HCT116 (cell line): ENCODE measurements around the gene CETN2. TPM values are rescaled to one million over a fixed set of nuclear protein-coding genes. Genes with fewer than 3 reads are reported as not detected.

Experiments
- ATAC-seq: fragments of 200-7000 bp; cut with Tn5 transposase; 2 replicates; pipeline ENCODE4 v1.9.1; 2020; ENCODE audit warnings: mild to moderate bottlenecking, moderate library complexity
- BruUV-seq: library from RNA; stranded (reverse); fragments of 400-500 nt; replicated peaks from 2 replicates; lab custom pipeline; 2021; lab: Mats Ljungman, UMichigan
- CTCF ChIA-PET: fragments of 300-600 bp; sonication (Branson Sonifier 250); formaldehyde crosslinking; loops from one replicate; lab custom pipeline; 2021; ENCODE audit warnings: antibody characterized with exemption; lab: Charles Lee
- POLR2A ChIA-PET: fragments of 300-600, 350-600 bp; sonication (Branson Sonifier 250); formaldehyde crosslinking; loops from one replicate; lab custom pipeline; 2021; ENCODE audit warnings: antibody characterized with exemption; lab: Charles Lee
- RAD21 ChIA-PET, 2 experiments: fragments of 300-600 bp; sonication (Branson Sonifier 250); formaldehyde crosslinking; loops; one replicate each; lab custom pipeline; 2023; ENCODE audit warnings: low total read pairs in 2 of 2; ENCODE audit not compliant: uncharacterized antibody in 2 of 2, unreplicated experiment in 2 of 2, low non-redundant PET in 1 of 2; lab: Charles Lee
- DNase-seq: peaks from one replicate; pipeline ENCODE4 v3.0.0-alpha.2; 2010; ENCODE audit warnings: low read depth, low spot score
- H2AFZ ChIP-seq: fragments of 200-600 bp; shearing (Covaris generic), sonication (generic); 2 replicates; pipeline ENCODE4 v1.6.1; 2017; ENCODE audit warnings: low read depth, mixed run types, mixed read lengths, antibody characterized with exemption, low read length; ENCODE audit not compliant: poor library complexity, severe bottlenecking
- H3K27ac ChIP-seq: 2 replicates; pipeline ENCODE4 v1.5.1; 2012; ENCODE audit warnings: low read depth, low read length
- H3K27me3 ChIP-seq: fragments of 200-600 bp; sonication (generic); 2 replicates; pipeline ENCODE4 v1.6.1; 2016; ENCODE audit warnings: mixed run types, low read length, mixed read lengths; ENCODE audit not compliant: insufficient read depth
- H3K36me3 ChIP-seq, 2 experiments: fragments of 200-500 bp in 1 of 2; fragments of 200-600 bp in 1 of 2; sonication (Bioruptor generic) in 1 of 2; sonication (generic) in 1 of 2; 2 replicates each; pipeline versions ENCODE4 v1.5.1 to v1.6.1; 2014 to 2016; ENCODE audit warnings: low read length in 2 of 2, inconsistent platforms in 1 of 2, mixed read lengths in 1 of 2, mixed run types in 1 of 2; ENCODE audit not compliant: insufficient read depth in 2 of 2, control insufficient read depth in 1 of 2
- H3K4me1 ChIP-seq, 2 experiments: fragments of 200-600 bp in 1 of 2; sonication (generic) in 1 of 2; 2 replicates each; pipeline versions ENCODE4 v1.5.1 to v1.6.1; 2012 to 2017; ENCODE audit warnings: low read length in 2 of 2, inconsistent platforms in 1 of 2, mild to moderate bottlenecking in 1 of 2, mixed read lengths in 1 of 2, mixed run types in 1 of 2, moderate library complexity in 1 of 2; ENCODE audit not compliant: insufficient read depth in 2 of 2, control insufficient read depth in 1 of 2
- H3K4me2 ChIP-seq: fragments of 200-600 bp; sonication (generic); 2 replicates; pipeline ENCODE4 v1.6.1; 2017; ENCODE audit warnings: mixed run types, low read length, mixed read lengths
- H3K4me3 ChIP-seq, 2 experiments: fragments of 200-600 bp in 1 of 2; sonication (generic) in 1 of 2; replicated peaks in 1 of 2; 2 replicates each; pipeline ENCODE4 v1.5.1; 2011 to 2016; ENCODE audit warnings: low read length in 2 of 2, control low read depth in 1 of 2, low read depth in 1 of 2, mild to moderate bottlenecking in 1 of 2, mixed read lengths in 1 of 2, mixed run types in 1 of 2
- H3K79me2 ChIP-seq: fragments of 200-600 bp; sonication (generic); 2 replicates; pipeline ENCODE4 v1.6.1; 2017; ENCODE audit warnings: mild to moderate bottlenecking, mixed run types, low read length, moderate library complexity, mixed read lengths; ENCODE audit not compliant: insufficient read depth
- H3K9ac ChIP-seq: fragments of 200-600 bp; sonication (generic); 2 replicates; pipeline ENCODE4 v1.6.1; 2016; ENCODE audit warnings: low read length, mixed read lengths
- H3K9me2 ChIP-seq: fragments of 200-600 bp; sonication (generic), shearing (Covaris generic); 2 replicates; pipeline ENCODE4 v1.6.1; 2017; ENCODE audit warnings: mixed run types, mild to moderate bottlenecking, moderate library complexity; ENCODE audit not compliant: insufficient read depth
- H3K9me3 ChIP-seq, 2 experiments: fragments of 200-500 bp in 1 of 2; fragments of 200-600 bp in 1 of 2; sonication (Bioruptor generic) in 1 of 2; sonication (generic) in 1 of 2; 2 replicates each; pipeline ENCODE4 v1.6.1; 2014 to 2017; ENCODE audit warnings: low read length in 2 of 2, mixed read lengths in 2 of 2, inconsistent platforms in 1 of 2, low read depth in 1 of 2, mild to moderate bottlenecking in 1 of 2, mixed run types in 1 of 2, moderate library complexity in 1 of 2; ENCODE audit not compliant: control insufficient read depth in 1 of 2, insufficient read depth in 1 of 2
- H4K20me1 ChIP-seq: fragments of 200-600 bp; sonication (generic), shearing (Covaris generic); 2 replicates; pipeline ENCODE4 v1.6.1; 2017; ENCODE audit warnings: mixed run types, mild to moderate bottlenecking, moderate library complexity; ENCODE audit not compliant: insufficient read depth
- ATF3 ChIP-seq: IDR thresholded peaks from 2 replicates; pipeline ENCODE4 v1.6.1; 2012
- CEBPB ChIP-seq: IDR thresholded peaks from 2 replicates; pipeline ENCODE4 v1.6.1; 2012; ENCODE audit warnings: low read depth
- CTCF ChIP-seq, 3 experiments: fragments of 200-600 bp in 1 of 3; sonication (generic) in 1 of 3; IDR thresholded peaks in 2 of 3; conservative IDR thresholded peaks in 1 of 3; 2 replicates each; pipeline ENCODE4 v1.5.1; 2012 to 2017; ENCODE audit warnings: low read depth in 2 of 3, low read length in 2 of 3, antibody characterized with exemption in 1 of 3, borderline replicate concordance in 1 of 3, control low read depth in 1 of 3, mild to moderate bottlenecking in 1 of 3, mixed read lengths in 1 of 3, mixed run types in 1 of 3, moderate library complexity in 1 of 3; ENCODE audit not compliant: insufficient read depth in 1 of 3
- EGR1 ChIP-seq: IDR thresholded peaks from 2 replicates; pipeline ENCODE4 v1.6.1; 2012; ENCODE audit warnings: low read depth
- JUND ChIP-seq: IDR thresholded peaks from 2 replicates; pipeline ENCODE4 v1.6.1; 2012
- POLR2AphosphoS5 ChIP-seq: IDR thresholded peaks from 2 replicates; pipeline ENCODE4 v1.6.1; 2011; ENCODE audit warnings: mild to moderate bottlenecking, low read depth, low read length, moderate library complexity
- SP1 ChIP-seq: IDR thresholded peaks from 2 replicates; pipeline ENCODE4 v1.6.1; 2012; ENCODE audit warnings: low read depth
- ZBTB33 ChIP-seq: IDR thresholded peaks from 2 replicates; pipeline ENCODE4 v1.6.1; 2011; ENCODE audit warnings: mild to moderate bottlenecking, low read length, moderate library complexity; ENCODE audit not compliant: insufficient replicate concordance; ENCODE audit errors: extremely low read depth
- intact Hi-C: fragments of 100-400 bp; cut with micrococcal nuclease; formaldehyde crosslinking; loops from 2 replicates; pipeline ENCODE4 v1.10.0; 2022
- total RNA-seq: library from RNA; stranded (reverse); gene quantifications from one replicate; pipeline ENCODE4 v1.2.1, GENCODE V29; 2021; ENCODE audit not compliant: unreplicated experiment

CETN2 gene
- total RNA-seq, 1 experiment from 2014 or later = 20.9 TPM

GRCh38 chrX:152873361-152873760 lies 42.8 kb upstream of the CETN2 start:
- H3K79me2 ChIP-seq = no peaks in the 10 kb centered on the region
- BruUV-seq = no TSS peak
- no peak overlapping the region for H3K27ac ChIP-seq
- H2AFZ ChIP-seq = no peak overlapping the region
- intact Hi-C loops = no loop called here
- DNase-seq = no peak
- TF ChIP-seq JUND (no peak), ATF3 (no peak), POLR2AphosphoS5 (no peak), EGR1 (no peak)
- no peak overlapping the region for H3K4me3 ChIP-seq
- H3K9me3 ChIP-seq = no peaks in the 10 kb centered on the region
- H3K9me2 ChIP-seq = no peaks in the 10 kb centered on the region
- no peak overlapping the region for H3K9ac ChIP-seq
- ChIA-PET CTCF (no interaction called here), POLR2A (no interaction called here), RAD21 (no interaction called here)
- no peak for ATAC-seq
- no peak overlapping the region for H3K4me2 ChIP-seq
- H3K27me3 ChIP-seq = no peaks in the 10 kb centered on the region
- no peaks in the 10 kb centered on the region for H3K36me3 ChIP-seq
- no peaks in the 10 kb centered on the region for H4K20me1 ChIP-seq
- no peaks in the 10 kb centered on the region for H3K4me1 ChIP-seq

GRCh38 chrX:152872522-152872921 lies 42.0 kb upstream of the CETN2 start:
- no peaks in the 10 kb centered on the region for H3K9me2 ChIP-seq
- ChIA-PET CTCF (interaction anchor here (0.6 kb wide), 1 partner anchor 63 kb away, joined by 3 read pairs; no protein-coding TSS in a partner anchor), POLR2A (no interaction called here), RAD21 (no interaction called here)
- H3K27ac ChIP-seq = no peak overlapping the region
- no peak for DNase-seq
- BruUV-seq = no TSS peak
- H4K20me1 ChIP-seq = no peaks in the 10 kb centered on the region
- no peaks in the 10 kb centered on the region for H3K79me2 ChIP-seq
- no peak overlapping the region for H3K4me3 ChIP-seq
- intact Hi-C loops = no loop called here
- no peaks in the 10 kb centered on the region for H3K4me1 ChIP-seq
- no peak overlapping the region for H2AFZ ChIP-seq
- H3K9ac ChIP-seq = no peak overlapping the region
- H3K9me3 ChIP-seq = no peaks in the 10 kb centered on the region
- no peaks in the 10 kb centered on the region; a peak in 1 of 4 replicates for H3K36me3 ChIP-seq
- TF ChIP-seq SP1 = no peak
- no peak for TF ChIP-seq ZBTB33
- no peak for TF ChIP-seq CEBPB
- 0 out of 2 replicates have a peak, but pooled peaks have one; percentile 17 for TF ChIP-seq EGR1
- no peak for TF ChIP-seq JUND
- no peak for TF ChIP-seq CTCF (IDR thresholded peaks at IDR 0.05 in 2 of 3, conservative IDR thresholded peaks at IDR 0.05 in 1 of 3; ENCODE audit: borderline replicate concordance in 1 of 3, insufficient read depth in 1 of 3, low read depth in 2 of 3, low read length in 2 of 3)
- H3K4me2 ChIP-seq = no peak overlapping the region
- ATAC-seq = no peak
- no peaks in the 10 kb centered on the region for H3K27me3 ChIP-seq
